ENCODE results near the gene MDM1.

Gene MDM1

DNA sequence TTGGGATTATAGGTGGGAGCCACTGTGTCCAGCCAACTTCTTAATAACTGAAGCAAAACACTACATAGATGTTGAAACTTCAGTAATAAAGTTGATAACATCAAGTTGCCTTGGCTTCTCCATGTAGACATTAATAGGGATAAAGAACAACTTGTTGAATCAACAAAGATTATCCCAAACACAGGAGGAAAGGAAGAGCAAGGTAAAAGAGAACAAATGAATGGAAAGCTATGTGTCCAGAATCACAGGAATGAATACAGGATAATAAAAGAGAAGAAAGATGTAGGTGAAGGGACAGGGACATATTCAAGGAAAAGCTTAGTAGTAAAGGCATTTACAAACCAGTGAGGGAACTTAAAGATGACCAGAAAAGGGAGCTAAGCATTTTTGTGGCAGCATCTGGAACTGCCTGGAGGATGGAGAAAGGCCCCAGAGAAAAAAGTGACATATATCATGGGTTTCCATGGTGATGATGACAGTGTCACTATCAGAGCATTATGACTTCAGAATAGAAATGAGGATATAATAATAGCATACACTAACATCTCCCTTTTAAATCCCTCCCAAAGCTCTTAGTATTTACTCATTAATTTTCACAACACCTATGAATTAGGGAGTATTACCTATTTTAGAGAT, 24.0 kb upstream of the MDM1 start:
- DNase-seq (ENCODE audit: low spot score): no peak
- ATAC-seq (ENCODE audit: low read depth): no peak
- Histone ChIP-seq H3K4me3 (ENCODE audit: severe bottlenecking) (no peak overlapping the region), H3K9me3 (ENCODE audit: severe bottlenecking) (no peaks in the 10 kb centered on the region), H3K27ac (ENCODE audit: poor library complexity, severe bottlenecking) (no peak overlapping the region), H3K27me3 (ENCODE audit: insufficient read depth, poor library complexity, severe bottlenecking) (no peaks in the 10 kb centered on the region), H3K4me1 (ENCODE audit: insufficient read depth, poor library complexity, severe bottlenecking) (no peaks in the 10 kb centered on the region), H3K36me3 (ENCODE audit: low read depth) (no peaks in the 10 kb centered on the region)
- TF ChIP-seq, protein P1, sequence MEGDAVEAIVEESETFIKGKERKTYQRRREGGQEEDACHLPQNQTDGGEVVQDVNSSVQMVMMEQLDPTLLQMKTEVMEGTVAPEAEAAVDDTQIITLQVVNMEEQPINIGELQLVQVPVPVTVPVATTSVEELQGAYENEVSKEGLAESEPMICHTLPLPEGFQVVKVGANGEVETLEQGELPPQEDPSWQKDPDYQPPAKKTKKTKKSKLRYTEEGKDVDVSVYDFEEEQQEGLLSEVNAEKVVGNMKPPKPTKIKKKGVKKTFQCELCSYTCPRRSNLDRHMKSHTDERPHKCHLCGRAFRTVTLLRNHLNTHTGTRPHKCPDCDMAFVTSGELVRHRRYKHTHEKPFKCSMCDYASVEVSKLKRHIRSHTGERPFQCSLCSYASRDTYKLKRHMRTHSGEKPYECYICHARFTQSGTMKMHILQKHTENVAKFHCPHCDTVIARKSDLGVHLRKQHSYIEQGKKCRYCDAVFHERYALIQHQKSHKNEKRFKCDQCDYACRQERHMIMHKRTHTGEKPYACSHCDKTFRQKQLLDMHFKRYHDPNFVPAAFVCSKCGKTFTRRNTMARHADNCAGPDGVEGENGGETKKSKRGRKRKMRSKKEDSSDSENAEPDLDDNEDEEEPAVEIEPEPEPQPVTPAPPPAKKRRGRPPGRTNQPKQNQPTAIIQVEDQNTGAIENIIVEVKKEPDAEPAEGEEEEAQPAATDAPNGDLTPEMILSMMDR (IDR thresholded peaks at IDR 0.05; ENCODE audit: poor library complexity, severe bottlenecking): no peak

DNA sequence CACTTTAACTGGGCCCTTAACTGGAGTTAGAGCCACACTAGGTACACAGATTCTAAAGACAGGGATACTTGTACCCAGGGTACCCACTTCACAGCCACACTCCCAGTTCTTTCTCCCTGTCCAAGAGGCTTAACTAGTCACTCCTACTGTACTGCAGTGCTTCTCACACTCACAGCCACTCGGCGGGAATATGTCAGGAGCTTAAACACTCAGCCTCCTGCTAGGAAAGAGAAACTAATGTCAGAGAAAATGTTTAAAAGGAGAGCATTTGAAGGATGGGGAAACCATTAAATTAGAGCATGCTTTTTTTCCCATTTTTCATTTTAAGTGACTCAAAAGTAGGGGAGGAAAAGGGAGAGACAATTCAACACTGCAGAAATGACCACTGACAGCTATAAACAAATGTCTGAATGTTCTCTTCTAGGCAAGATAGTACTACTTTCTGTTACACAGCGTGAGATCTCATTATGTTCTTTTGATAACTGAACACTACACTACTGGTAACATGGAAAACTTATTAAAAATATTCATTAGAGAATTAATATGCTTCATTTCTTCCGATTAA, 22.9 kb upstream of the MDM1 start:
- DNase-seq (ENCODE audit: low spot score): no peak
- Histone ChIP-seq H3K27ac (ENCODE audit: poor library complexity, severe bottlenecking) (no peak overlapping the region), H3K36me3 (ENCODE audit: low read depth) (no peaks in the 10 kb centered on the region), H3K4me1 (ENCODE audit: insufficient read depth, poor library complexity, severe bottlenecking) (no peaks in the 10 kb centered on the region), H3K27me3 (ENCODE audit: insufficient read depth, poor library complexity, severe bottlenecking) (no peaks in the 10 kb centered on the region), H3K9me3 (ENCODE audit: severe bottlenecking) (no peaks in the 10 kb centered on the region), H3K4me3 (ENCODE audit: severe bottlenecking) (no peak overlapping the region)
- ATAC-seq (ENCODE audit: low read depth): no peak
- TF ChIP-seq, protein P1 (IDR thresholded peaks at IDR 0.05; ENCODE audit: poor library complexity, severe bottlenecking): no peak

DNA sequence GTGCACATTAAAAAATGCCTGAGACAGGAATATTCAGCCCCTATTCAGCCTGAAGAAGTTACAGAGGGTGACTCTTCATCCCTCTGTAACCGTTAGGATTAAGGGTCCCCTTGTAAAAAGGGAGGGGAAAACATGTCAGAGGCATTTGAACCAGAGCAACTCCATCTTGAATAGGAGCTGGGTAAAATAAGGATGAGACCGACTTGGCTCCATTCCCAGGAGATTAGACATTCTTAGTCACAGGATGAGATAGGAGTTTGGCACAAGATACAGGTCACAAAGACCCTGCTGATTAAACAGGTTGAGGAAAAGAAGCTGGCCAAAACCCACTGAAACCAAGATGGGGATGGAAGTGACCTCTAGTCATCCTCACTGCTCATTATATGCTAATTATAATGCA, 19.9 kb upstream of the MDM1 start:
- no peak for DNase-seq (ENCODE audit: low spot score)
- no peaks in the 10 kb centered on the region for H3K36me3 ChIP-seq (ENCODE audit: low read depth)
- no peak for ATAC-seq (ENCODE audit: low read depth)
- H3K4me3 ChIP-seq (ENCODE audit: severe bottlenecking): no peak overlapping the region
- H3K4me1 ChIP-seq (ENCODE audit: insufficient read depth, poor library complexity, severe bottlenecking): no peaks in the 10 kb centered on the region
- H3K9me3 ChIP-seq (ENCODE audit: severe bottlenecking): no peaks in the 10 kb centered on the region
- H3K27me3 ChIP-seq (ENCODE audit: insufficient read depth, poor library complexity, severe bottlenecking): no peaks in the 10 kb centered on the region
- TF ChIP-seq, protein P1 (IDR thresholded peaks at IDR 0.05; ENCODE audit: poor library complexity, severe bottlenecking): no peak
- no peak overlapping the region for H3K27ac ChIP-seq (ENCODE audit: poor library complexity, severe bottlenecking)

DNA sequence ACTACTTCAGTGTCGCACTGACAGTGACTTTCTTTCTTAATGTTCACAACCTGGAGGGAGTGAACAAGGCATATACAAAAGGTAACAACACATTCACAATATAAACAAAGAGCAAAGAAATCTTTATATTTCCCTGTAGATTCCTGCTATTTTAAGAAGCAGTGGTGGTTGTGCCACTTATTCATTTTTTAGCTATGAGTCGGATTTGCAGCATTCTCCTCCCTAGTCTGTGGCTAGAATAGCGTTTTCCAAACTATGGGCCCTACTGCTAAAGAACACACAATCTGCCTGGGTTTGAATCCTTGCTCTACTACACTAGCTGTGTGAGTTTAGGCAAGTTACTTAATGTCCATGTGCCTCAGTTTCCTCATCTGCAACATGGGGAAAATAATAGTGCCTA, 18.6 kb upstream of the MDM1 start:
- Histone ChIP-seq H3K36me3 (ENCODE audit: low read depth) (no peaks in the 10 kb centered on the region), H3K4me3 (ENCODE audit: severe bottlenecking) (no peak overlapping the region), H3K4me1 (ENCODE audit: insufficient read depth, poor library complexity, severe bottlenecking) (no peaks in the 10 kb centered on the region), H3K27ac (ENCODE audit: poor library complexity, severe bottlenecking) (no peak overlapping the region), H3K9me3 (ENCODE audit: severe bottlenecking) (no peaks in the 10 kb centered on the region), H3K27me3 (ENCODE audit: insufficient read depth, poor library complexity, severe bottlenecking) (no peaks in the 10 kb centered on the region)
- TF ChIP-seq, protein P1 (IDR thresholded peaks at IDR 0.05; ENCODE audit: poor library complexity, severe bottlenecking): no peak
- no peak for ATAC-seq (ENCODE audit: low read depth)
- no peak for DNase-seq (ENCODE audit: low spot score)

DNA sequence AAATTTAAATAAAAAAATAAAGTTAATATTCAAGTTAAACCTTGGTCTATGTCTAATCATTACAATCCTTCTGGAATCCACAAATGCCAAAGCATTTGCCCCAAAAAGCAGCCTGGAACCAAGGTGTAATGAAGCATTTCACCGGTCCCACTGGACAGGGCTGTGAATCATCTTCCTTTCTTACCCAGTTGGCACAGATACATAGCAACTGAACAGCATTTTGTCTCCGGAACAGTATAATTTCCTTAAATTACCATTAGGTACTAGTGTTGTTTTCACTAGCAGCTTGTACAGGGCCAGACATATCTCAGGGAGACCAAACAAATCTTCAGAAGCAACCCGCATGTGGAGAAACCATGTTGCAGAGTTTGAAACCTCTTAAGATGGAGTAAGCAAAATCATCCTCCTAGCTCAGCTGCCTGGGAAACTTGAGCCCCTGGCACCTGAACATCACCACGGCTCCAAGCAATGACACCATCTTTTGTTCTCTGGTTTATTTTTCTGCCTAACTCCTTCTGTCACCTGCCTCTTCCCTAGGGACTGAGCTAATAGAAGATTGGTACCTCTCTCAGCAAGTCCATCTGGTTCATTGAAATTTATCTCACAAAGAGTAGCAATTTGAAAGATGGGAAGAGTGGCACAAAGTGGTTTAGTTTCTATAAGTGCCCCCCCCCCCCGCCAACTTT, 17.9 kb upstream of the MDM1 start:
- Histone ChIP-seq H3K4me1 (ENCODE audit: insufficient read depth, poor library complexity, severe bottlenecking) (no peaks in the 10 kb centered on the region), H3K27me3 (ENCODE audit: insufficient read depth, poor library complexity, severe bottlenecking) (no peaks in the 10 kb centered on the region), H3K4me3 (ENCODE audit: severe bottlenecking) (no peak overlapping the region), H3K36me3 (ENCODE audit: low read depth) (no peaks in the 10 kb centered on the region), H3K9me3 (ENCODE audit: severe bottlenecking) (no peaks in the 10 kb centered on the region), H3K27ac (ENCODE audit: poor library complexity, severe bottlenecking) (no peak overlapping the region)
- ATAC-seq (ENCODE audit: low read depth) (no peak), DNase-seq (ENCODE audit: low spot score) (no peak)
- TF ChIP-seq, protein P1 (IDR thresholded peaks at IDR 0.05; ENCODE audit: poor library complexity, severe bottlenecking): no peak
